Activated CD4-positive, alpha-beta T cell treated with anti-CD3 and anti-CD28 coated beads for 1 hour (primary cell): ENCODE data around the gene SPECC1.
"Not testable (repeated sequence)": the region's sequence is repeated elsewhere in the genome, so short reads cannot be mapped to it uniquely, and the experiment has no call there.

ENCODE experiments used
- DNase-seq: peaks from one replicate; pipeline ENCODE4 v3.0.0-alpha.2; 2020

SPECC1 gene

GRCh38 chr17:20180661-20181060 lies 171.5 kb downstream of the SPECC1 start:
- no peak for DNase-seq

GRCh38 chr17:20184181-20184580 lies 175.0 kb downstream of the SPECC1 start:
- no peak for DNase-seq

- no peak for DNase-seq
Observed at GRCh38 chr17:20184977-20185619, 175.9 kb downstream of the SPECC1 start.

GRCh38 chr17:20187049-20187448 lies 177.9 kb downstream of the SPECC1 start:
- DNase-seq = no peak

- no peak for DNase-seq
Observed at GRCh38 chr17:20189302-20189701, 180.1 kb downstream of the SPECC1 start.

- no peak for DNase-seq
Observed at GRCh38 chr17:20189979-20190378, 180.8 kb downstream of the SPECC1 start.

GRCh38 chr17:20190605-20191004 lies 181.4 kb downstream of the SPECC1 start:
- DNase-seq = no peak

- no peak for DNase-seq
Observed at GRCh38 chr17:20191056-20191455, 181.9 kb downstream of the SPECC1 start.

GRCh38 chr17:20196286-20196685 lies 187.1 kb downstream of the SPECC1 start:
- DNase-seq = not testable (repeated sequence)

GRCh38 chr17:20197272-20197926 lies 188.2 kb downstream of the SPECC1 start:
- DNase-seq = no peak

GRCh38 chr17:20200016-20200795 lies 191.0 kb downstream of the SPECC1 start:
- no peak for DNase-seq

- DNase-seq = no peak
Observed at GRCh38 chr17:20200865-20201458, 191.8 kb downstream of the SPECC1 start.

GRCh38 chr17:20202141-20202621 lies 193.0 kb downstream of the SPECC1 start:
- no peak for DNase-seq

- DNase-seq = no peak
Observed at GRCh38 chr17:20203018-20203417, 193.9 kb downstream of the SPECC1 start.

- no peak for DNase-seq
Observed at GRCh38 chr17:20203761-20204263, 194.7 kb downstream of the SPECC1 start.

- DNase-seq = no peak
Observed at GRCh38 chr17:20205609-20206008, 196.4 kb downstream of the SPECC1 start.

GRCh38 chr17:20206068-20206467 lies 196.9 kb downstream of the SPECC1 start:
- no peak for DNase-seq

- DNase-seq = no peak
Observed at GRCh38 chr17:20206591-20206990, 197.4 kb downstream of the SPECC1 start.

GRCh38 chr17:20207262-20207985 lies 198.3 kb downstream of the SPECC1 start:
- no peak for DNase-seq

- no peak for DNase-seq
Observed at GRCh38 chr17:20208717-20209116, 199.6 kb downstream of the SPECC1 start.

- DNase-seq = no peak
Observed at GRCh38 chr17:20210180-20210579, 201.0 kb downstream of the SPECC1 start.

GRCh38 chr17:20210614-20211013 lies 201.5 kb downstream of the SPECC1 start:
- no peak for DNase-seq

GRCh38 chr17:20211246-20211645 lies 202.1 kb downstream of the SPECC1 start:
- DNase-seq = no peak
